ENCODE measurements around the gene ILK.

GRCh38 chr11:6646918-6647679 is 43.5 kb downstream of the ILK start:
- TF ChIP-seq CTCF (IDR thresholded peaks at IDR 0.05) (no peak), POLR2A (IDR thresholded peaks at IDR 0.05) (no peak), POLR2AphosphoS5 (IDR thresholded peaks at IDR 0.05) (no peak), EP300 (IDR thresholded peaks at IDR 0.05; ENCODE audit: low read depth) (no peak)
